NCI-H2171 (cell line): ENCODE measurements around the gene GPATCH4.
"Not testable (repeated sequence)": the region's sequence is repeated elsewhere in the genome, so short reads cannot be mapped to it uniquely, and the experiment has no call there.

Experiments
- DNase-seq: peaks from one replicate; lab custom pipeline; 2025; lab: John Stamatoyannopoulos, UW

Gene GPATCH4

GRCh38 chr1:156596426-156596825 lies 4.9 kb downstream of the GPATCH4 start:
- no peak for DNase-seq

DNA sequence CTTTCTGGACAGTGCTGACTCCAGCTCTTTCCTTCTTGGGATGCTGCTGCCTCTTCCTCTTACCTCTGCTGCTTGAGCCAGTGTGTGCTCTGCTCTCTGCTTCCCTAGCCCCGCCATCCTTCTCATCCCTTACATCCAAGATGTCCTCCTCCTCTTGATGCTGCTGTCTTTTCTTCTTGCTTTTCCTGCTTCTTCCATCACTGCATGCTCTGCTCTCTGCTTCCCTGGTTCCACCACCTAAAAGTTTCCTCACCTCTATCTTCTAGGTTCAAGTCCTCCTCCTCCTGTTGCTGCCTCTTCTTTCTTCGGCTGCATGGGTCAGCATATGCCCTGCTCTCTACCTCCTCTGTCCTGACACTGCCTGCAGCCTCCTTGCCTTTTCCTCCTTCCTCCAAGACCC lies 6.3 kb downstream of the GPATCH4 start:
- no peak for DNase-seq

GRCh38 chr1:156594190-156594589 lies 7.1 kb downstream of the GPATCH4 start:
- no peak for DNase-seq

- no peak for DNase-seq
Measured at GRCh38 chr1:156593661-156593989, 7.7 kb downstream of the GPATCH4 start.

DNA sequence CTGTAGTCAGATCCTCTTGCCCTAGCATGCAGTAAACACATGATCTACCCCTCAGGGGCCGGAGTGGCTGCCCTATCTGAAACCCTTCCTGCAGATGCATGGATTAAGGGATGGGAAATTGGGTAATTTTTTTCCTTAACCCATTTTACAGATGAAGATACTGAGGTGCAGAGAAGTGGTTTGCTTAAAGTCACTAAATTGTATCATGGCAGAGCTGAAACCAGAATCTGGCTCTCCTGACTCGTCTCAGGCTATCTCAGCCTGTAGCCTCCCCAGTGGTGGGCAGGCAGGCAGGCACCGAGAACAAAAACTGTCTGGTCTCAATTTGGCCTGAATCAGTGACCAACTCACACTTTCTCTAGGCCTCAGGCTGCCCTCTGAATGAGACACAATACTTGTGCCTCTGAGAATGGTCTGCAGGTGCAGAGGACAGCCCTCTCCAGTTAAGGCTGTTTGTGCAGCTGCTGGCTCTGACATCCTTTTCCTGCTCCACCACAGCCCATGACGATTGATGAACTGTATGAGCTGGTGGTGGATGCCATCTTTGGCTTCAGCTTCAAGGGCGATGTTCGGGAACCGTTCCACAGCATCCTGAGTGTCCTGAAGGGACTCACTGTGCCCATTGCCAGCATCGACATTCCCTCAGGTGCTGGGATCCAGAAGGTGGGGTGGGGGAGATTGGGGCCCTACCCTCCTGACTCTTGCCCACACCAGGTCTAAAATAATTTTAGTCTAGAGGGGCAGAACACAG lies 8.2 kb downstream of the GPATCH4 start:
- DNase-seq = no peak

DNA sequence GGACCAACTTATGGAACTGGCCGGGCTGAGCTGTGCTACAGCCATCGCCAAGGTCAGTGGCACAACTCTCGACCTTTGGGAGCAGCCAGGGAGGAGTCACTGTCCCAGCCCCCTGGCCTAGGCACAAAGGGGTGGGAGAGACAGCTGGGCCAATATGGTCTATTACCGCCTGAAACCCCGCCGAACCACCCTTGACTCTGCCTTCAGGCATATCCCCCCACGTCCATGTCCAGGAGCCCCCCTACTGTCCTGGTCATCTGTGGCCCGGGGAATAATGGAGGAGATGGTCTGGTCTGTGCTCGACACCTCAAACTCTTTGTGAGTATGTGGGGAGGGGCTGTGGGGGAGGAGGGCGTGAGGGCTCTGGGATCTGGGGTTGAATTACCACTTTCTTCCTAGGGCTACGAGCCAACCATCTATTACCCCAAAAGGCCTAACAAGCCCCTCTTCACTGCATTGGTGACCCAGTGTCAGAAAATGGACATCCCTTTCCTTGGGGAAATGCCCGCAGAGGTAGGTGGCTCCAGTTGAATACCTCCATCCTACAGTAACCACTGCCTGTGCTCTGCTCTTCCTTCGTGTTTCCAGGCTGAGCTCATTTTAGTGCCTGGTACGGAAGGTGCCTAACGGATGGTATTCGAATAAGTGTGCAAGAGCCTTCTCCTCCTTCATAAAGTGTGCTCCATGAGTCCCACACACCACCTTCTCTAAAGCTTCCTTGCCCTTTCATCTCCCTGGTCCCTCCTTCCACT lies 8.9 kb downstream of the GPATCH4 start:
- no peak for DNase-seq

DNA sequence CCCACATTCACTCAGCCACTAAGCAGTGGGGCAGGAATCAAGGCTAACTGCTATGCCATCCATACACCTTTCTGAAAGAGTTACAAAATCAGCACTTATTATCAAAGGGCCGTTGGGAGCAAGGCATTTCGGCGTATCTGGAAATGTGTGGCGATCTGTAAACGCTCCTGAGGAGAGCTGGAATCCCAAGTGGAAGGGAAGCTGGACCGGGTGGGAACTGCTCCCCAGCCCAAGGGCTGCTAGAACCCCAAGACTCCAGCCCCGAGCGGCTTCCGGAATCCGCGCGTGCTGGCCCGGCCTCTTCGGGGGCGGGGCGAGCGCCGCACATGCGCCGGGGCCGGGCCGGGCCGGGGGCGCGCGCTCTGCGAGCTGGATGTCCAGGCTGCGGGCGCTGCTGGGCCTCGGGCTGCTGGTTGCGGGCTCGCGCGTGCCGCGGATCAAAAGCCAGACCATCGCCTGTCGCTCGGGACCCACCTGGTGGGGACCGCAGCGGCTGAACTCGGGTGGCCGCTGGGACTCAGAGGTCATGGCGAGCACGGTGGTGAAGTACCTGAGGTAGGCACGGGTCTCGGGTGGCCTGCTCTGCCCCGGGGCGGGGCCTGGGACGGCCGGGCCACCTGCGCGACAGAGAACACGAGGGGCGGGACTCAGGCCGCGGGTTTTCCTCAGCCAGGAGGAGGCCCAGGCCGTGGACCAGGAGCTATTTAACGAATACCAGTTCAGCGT lies 9.7 kb downstream of the GPATCH4 start, which contains the start of gene NAXE:
NAXE (plus strand) TSS at position 345 of the 726 bp plus-strand sequence; CDS start at position 374, 29 bp downstream.
- peak; percentile 82 for DNase-seq

DNA sequence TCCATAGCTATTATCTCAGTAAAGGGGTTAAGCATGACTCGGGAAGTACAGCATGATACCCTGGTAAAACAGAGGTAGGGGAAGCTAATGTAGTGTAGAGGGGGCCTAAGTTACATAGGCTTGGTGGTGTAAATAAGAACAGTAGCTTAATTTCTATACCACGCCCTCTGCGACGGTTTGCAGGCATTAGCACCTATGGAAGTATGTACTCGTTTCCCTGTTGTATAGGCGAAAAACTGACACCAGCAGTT lies 10.2 kb downstream of the GPATCH4 start:
- no peak for DNase-seq

GRCh38 chr1:156590326-156591180 lies 10.7 kb downstream of the GPATCH4 start:
- no peak for DNase-seq

- no peak for DNase-seq
Measured at GRCh38 chr1:156589546-156589945, 11.7 kb downstream of the GPATCH4 start.

- DNase-seq = not testable (repeated sequence)
Measured at GRCh38 chr1:156587927-156588326, 13.4 kb downstream of the GPATCH4 start.

- no peak for DNase-seq
Measured at GRCh38 chr1:156586892-156587477, 14.3 kb downstream of the GPATCH4 start.

- DNase-seq = no peak
Measured at GRCh38 chr1:156586323-156586722, 15.0 kb downstream of the GPATCH4 start.

DNA sequence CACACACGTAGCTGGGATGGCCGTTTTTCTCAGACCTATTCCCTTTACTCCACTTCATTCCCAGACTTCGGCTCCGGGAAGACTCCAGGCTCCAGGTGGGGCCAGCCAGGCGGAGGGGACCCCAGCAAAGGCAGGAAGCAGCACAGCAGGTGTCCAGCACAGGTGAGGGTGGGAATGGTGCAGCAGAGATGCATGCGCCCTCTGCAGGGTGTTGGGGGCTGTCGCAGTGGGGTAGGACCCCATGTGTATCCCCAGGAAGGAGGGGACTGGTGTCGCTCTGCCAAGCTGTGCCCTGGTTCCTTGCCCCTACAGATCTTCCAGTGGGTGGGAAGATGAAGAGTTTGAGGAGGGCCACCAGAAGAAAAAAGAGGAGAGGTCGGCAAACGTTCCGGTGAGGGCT lies 16.5 kb downstream of the GPATCH4 start:
- no peak for DNase-seq

- peak; percentile 83 for DNase-seq
Measured at GRCh38 chr1:156583821-156584622, 17.3 kb downstream of the GPATCH4 start.

DNA sequence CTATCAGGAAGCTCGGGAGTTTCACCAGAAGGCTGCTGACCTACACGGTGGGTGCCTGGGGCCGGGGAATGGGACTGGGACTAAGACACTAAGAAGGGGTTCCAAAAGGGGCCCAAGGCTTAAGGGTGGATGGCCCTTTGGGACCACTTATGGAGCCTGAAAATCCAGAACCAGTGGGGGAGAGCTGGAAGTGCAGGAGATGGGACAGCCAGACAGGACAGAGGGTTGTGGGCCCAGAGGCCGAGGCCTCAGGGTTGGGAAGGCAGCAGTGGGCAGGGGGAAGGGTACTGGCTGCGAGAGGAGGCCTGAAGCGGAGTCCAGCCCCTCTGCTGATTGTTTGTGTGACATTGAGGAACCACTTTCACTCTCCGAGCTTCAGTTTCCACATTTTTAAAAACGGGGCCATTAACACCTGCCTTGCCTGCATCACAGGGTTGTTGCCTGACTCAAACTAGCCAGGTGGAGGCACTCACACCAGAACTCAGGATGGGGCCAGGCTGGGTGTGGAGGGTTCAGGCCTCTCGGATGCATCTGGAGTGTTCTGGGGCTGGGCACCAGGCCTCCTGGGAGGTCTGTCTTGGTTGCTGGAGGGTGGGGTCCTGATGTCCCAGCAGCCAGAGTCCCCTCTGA lies 18.8 kb downstream of the GPATCH4 start:
- DNase-seq = no peak

DNA sequence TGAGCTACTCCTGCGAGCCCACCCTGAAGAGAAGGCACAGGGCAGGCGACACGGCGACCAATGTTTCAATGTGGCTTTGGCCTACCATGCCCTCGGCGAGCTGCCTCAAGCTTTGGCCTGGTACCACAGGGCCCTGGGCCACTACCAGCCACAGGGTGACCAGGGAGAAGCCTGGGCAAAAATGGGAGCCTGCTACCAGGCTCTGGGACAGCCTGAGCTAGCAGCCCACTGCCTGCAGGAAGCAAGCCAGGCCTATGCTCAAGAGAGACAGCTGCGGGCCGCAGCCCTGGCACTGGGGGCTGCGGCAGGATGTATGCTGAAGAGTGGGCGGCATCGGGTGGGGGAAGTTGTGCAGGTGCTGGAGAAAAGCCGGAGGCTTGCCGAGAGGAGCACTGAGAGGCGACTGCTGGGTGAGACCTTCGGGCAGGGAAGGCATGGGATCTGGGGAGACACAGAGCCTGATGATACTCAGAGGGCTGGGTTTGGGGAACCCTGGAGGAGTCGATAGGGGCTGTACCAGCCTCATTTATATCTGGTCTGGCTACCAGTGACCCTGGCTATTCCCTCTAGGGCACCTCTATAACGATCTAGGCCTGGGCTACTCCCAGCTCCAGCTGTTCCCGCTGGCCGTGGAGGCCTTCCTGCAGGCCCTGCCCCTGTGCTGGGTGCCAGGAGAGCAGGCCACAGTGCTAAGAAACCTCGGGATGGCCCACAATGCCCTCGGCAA lies 19.5 kb downstream of the GPATCH4 start:
- DNase-seq = no peak

DNA sequence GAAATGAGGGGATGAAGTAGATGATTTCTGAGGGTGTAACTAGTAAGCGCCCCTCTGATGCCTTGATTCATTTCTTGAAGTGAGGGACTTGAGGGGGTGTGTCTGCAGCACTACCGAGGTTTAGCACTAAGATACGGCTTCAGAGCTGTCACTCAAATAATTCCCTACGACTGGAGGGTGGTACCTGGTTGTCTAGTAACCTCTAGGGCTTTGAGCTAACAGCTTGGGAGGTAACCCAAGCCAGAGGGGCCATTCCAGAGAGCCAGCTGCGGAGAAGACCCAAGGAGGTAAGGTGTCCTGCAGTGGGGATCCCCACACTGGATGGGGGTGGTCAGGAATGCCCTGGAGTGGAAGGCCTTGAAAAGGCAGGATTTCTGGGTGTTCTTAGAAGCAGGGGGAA lies 21.8 kb downstream of the GPATCH4 start, which contains the start of gene TTC24:
TTC24 (plus strand) TSS at position 252 of the 400 bp plus-strand sequence. CDS start 1,642 bp downstream, outside the sequence.
- peak; percentile 91 for DNase-seq

DNA sequence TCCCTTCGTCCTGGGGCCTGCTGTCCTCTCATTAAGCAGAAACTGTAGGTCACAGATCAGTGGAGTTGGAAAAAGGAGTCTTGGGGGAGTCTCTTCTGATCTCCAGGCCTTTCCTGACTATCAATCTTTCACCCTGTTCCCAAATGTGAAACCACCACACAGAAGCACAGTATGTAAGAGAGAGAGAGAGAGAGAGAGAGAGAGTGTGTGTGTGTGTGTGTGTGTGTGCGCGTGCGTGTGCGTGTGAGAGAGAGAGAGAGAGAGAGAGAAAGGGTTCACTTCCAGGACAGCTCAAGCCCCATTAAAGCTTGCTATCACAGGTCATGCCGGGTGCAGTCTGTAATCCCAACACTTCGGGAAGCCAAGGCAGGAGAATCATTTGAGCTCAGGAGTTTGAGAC lies 23.2 kb downstream of the GPATCH4 start:
- DNase-seq = no peak

GRCh38 chr1:156577550-156577949 lies 23.7 kb downstream of the GPATCH4 start:
- no peak for DNase-seq
